Panc1 (cell line): ENCODE measurements around the gene MPP2.

ENCODE experiments used
- POLR2AphosphoS5 ChIP-seq: IDR thresholded peaks from 2 replicates; pipeline ENCODE4 v1.6.1; 2012; ENCODE audit warnings: mild to moderate bottlenecking, low read depth, low read length, moderate library complexity
- TF ChIP-seq, protein P1 (sequence below): fragments of 450-650 bp; IDR thresholded peaks from 2 replicates; pipeline ENCODE4 v1.5.1; 2017; ENCODE audit warnings: mild to moderate bottlenecking

DNA sequence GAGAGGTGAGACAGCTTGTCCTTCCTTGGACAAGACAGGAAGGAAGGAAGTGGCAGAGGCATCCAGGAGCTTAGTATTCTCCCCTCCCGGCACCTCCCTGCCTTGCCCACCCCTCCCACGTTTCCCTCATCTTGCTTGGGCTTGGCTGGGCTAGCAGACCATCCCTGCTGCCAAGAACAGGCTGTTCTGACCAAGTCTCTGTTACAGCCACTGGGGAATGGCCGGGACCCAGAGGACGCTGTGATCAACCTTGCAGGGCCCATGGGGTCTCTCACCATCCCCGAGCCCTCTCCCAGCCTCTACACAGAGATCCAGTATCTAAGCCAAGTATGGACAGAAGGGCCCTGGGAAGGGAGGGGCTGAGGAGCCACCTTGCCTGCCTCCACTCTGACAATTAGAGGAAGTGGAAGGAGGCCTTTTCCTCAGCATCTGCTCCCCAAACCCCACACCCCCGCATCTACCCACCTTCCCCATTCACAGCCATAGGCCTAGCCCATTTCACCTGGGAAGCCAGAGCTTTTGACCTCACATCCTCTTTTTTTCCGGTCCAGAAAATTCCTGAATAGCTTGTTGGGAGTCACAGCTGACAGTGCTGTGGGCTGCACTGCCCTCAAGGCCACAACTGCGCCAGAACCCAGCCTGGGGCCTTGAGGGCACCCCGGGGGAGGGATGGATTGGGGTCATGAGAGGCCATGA lies 46.3 kb downstream of the MPP2 start:
- no peak for TF ChIP-seq POLR2AphosphoS5
- TF ChIP-seq, protein P1, sequence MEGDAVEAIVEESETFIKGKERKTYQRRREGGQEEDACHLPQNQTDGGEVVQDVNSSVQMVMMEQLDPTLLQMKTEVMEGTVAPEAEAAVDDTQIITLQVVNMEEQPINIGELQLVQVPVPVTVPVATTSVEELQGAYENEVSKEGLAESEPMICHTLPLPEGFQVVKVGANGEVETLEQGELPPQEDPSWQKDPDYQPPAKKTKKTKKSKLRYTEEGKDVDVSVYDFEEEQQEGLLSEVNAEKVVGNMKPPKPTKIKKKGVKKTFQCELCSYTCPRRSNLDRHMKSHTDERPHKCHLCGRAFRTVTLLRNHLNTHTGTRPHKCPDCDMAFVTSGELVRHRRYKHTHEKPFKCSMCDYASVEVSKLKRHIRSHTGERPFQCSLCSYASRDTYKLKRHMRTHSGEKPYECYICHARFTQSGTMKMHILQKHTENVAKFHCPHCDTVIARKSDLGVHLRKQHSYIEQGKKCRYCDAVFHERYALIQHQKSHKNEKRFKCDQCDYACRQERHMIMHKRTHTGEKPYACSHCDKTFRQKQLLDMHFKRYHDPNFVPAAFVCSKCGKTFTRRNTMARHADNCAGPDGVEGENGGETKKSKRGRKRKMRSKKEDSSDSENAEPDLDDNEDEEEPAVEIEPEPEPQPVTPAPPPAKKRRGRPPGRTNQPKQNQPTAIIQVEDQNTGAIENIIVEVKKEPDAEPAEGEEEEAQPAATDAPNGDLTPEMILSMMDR, result no peak
